H9 (cell line): ENCODE results near the gene RHBDL1. TPM values are rescaled to one million over a fixed set of nuclear protein-coding genes. Genes with fewer than 3 reads are reported as not detected.
A peak's percentile ranks its signal among the peaks of the same experiment; 100 is the strongest.

ENCODE experiments used
- DNase-seq: peaks from one replicate; pipeline ENCODE4 v3.0.0-alpha.2; 2017
- H2AFZ ChIP-seq: one replicate; pipeline ENCODE4 v1.6.1; 2013; ENCODE audit warnings: mild to moderate bottlenecking, low read length, control low read depth, moderate library complexity
- H2AK5ac ChIP-seq: 2 replicates; pipeline ENCODE4 v1.6.1; 2013; ENCODE audit warnings: low read length, control low read depth, mixed read lengths; ENCODE audit not compliant: insufficient read length
- H2BK120ac ChIP-seq: one replicate; pipeline ENCODE4 v1.6.1; 2013; ENCODE audit warnings: low read depth, mild to moderate bottlenecking, low read length, control low read depth, inconsistent platforms; ENCODE audit not compliant: poor library complexity, severe bottlenecking
- H2BK12ac ChIP-seq: 2 replicates; pipeline ENCODE4 v1.6.1; 2013; ENCODE audit warnings: low read length, control low read depth, mixed read lengths, low read depth; ENCODE audit not compliant: insufficient read length
- H2BK15ac ChIP-seq: 2 replicates; pipeline ENCODE4 v1.6.1; 2013; ENCODE audit warnings: low read depth, low read length, control low read depth
- H2BK20ac ChIP-seq: one replicate; pipeline ENCODE4 v1.6.1; 2013; ENCODE audit warnings: low read depth, mild to moderate bottlenecking, low read length, control low read depth, inconsistent platforms; ENCODE audit not compliant: poor library complexity, severe bottlenecking
- H2BK5ac ChIP-seq: 2 replicates; pipeline ENCODE4 v1.6.1; 2013; ENCODE audit warnings: low read length, control low read depth, mixed read lengths; ENCODE audit not compliant: insufficient read length
- H3K14ac ChIP-seq: 2 replicates; pipeline ENCODE4 v1.6.1; 2013; ENCODE audit warnings: low read length, control low read depth; ENCODE audit not compliant: insufficient read depth
- H3K18ac ChIP-seq: 2 replicates; pipeline ENCODE4 v1.6.1; 2013; ENCODE audit warnings: low read depth, mild to moderate bottlenecking, mixed read lengths, low read length, control low read depth; ENCODE audit not compliant: insufficient read length
- H3K23ac ChIP-seq: 2 replicates; pipeline ENCODE4 v1.6.1; 2013; ENCODE audit warnings: low read length, control low read depth, mixed read lengths, low read depth; ENCODE audit not compliant: insufficient read length
- H3K23me2 ChIP-seq: 2 replicates; pipeline ENCODE4 v1.6.1; 2013; ENCODE audit warnings: low read depth, mild to moderate bottlenecking, mixed read lengths, low read length, control low read depth; ENCODE audit not compliant: insufficient read length, poor library complexity, severe bottlenecking
- H3K27ac ChIP-seq: 2 replicates; pipeline ENCODE4 v1.5.1; 2013; ENCODE audit warnings: low read length, control low read depth, mixed read lengths, low read depth; ENCODE audit not compliant: insufficient read length
- H3K27me3 ChIP-seq: 2 replicates; pipeline ENCODE4 v1.6.1; 2013; ENCODE audit warnings: low read length, control low read depth, inconsistent platforms; ENCODE audit not compliant: insufficient read depth
- H3K4ac ChIP-seq: 2 replicates; pipeline ENCODE4 v1.6.1; 2013; ENCODE audit warnings: low read depth, mild to moderate bottlenecking, control low read depth, inconsistent platforms, low read length, moderate library complexity
- H3K4me1 ChIP-seq: 2 replicates; pipeline ENCODE4 v1.6.1; 2013; ENCODE audit warnings: low read length, control low read depth, inconsistent platforms; ENCODE audit not compliant: insufficient read depth
- H3K4me2 ChIP-seq: 2 replicates; pipeline ENCODE4 v1.6.1; 2013; ENCODE audit warnings: low read length, control low read depth, mixed read lengths; ENCODE audit not compliant: insufficient read length, insufficient read depth
- H3K56ac ChIP-seq: 2 replicates; pipeline ENCODE4 v1.6.1; 2013; ENCODE audit warnings: low read depth, mild to moderate bottlenecking, mixed read lengths, low read length, control low read depth; ENCODE audit not compliant: insufficient read length
- H3K79me1 ChIP-seq: 2 replicates; pipeline ENCODE4 v1.6.1; 2013; ENCODE audit warnings: low read depth, mild to moderate bottlenecking, moderate library complexity, low read length, control low read depth, inconsistent platforms; ENCODE audit not compliant: insufficient read depth, poor library complexity, severe bottlenecking
- H3K79me2 ChIP-seq: 2 replicates; pipeline ENCODE4 v1.6.1; 2013; ENCODE audit warnings: low read length, control low read depth, inconsistent platforms; ENCODE audit not compliant: insufficient read depth
- H3K9ac ChIP-seq: 2 replicates; pipeline ENCODE4 v1.6.1; 2013; ENCODE audit warnings: low read length, control low read depth, mixed read lengths; ENCODE audit not compliant: insufficient read length; ENCODE audit errors: extremely low read depth
- H3K9me3 ChIP-seq: one replicate; pipeline ENCODE4 v1.6.1; 2013; ENCODE audit warnings: low read depth, low read length, inconsistent platforms; ENCODE audit not compliant: control insufficient read depth
- H3T11ph ChIP-seq: one replicate; pipeline ENCODE4 v1.6.1; 2013; ENCODE audit warnings: mild to moderate bottlenecking, low read length, control low read depth, inconsistent platforms
- H4K20me1 ChIP-seq: one replicate; pipeline ENCODE4 v1.6.1; 2013; ENCODE audit not compliant: control insufficient read depth, insufficient read length, insufficient read depth
- H4K5ac ChIP-seq: 2 replicates; pipeline ENCODE4 v1.6.1; 2013; ENCODE audit warnings: low read depth, mild to moderate bottlenecking, mixed read lengths, low read length, control low read depth; ENCODE audit not compliant: insufficient read length
- H4K8ac ChIP-seq: replicated peaks from 2 replicates; pipeline ENCODE4 v1.6.1; 2013; ENCODE audit warnings: low read length, control low read depth, mixed read lengths, low read depth; ENCODE audit not compliant: insufficient read length
- H4K91ac ChIP-seq: 2 replicates; pipeline ENCODE4 v1.6.1; 2013; ENCODE audit warnings: low read depth, mild to moderate bottlenecking, moderate library complexity, mixed read lengths, low read length, control low read depth; ENCODE audit not compliant: insufficient read length
- H3K27ac Mint-ChIP-seq, 3 experiments: 2 replicates in 2 of 3; 3 replicates in 1 of 3; pipeline ENCODE4 v1.8.0; 2020 to 2021; ENCODE audit warnings: mixed read lengths in 3 of 3, mild to moderate bottlenecking in 1 of 3, moderate library complexity in 1 of 3
- H3K27me3 Mint-ChIP-seq: 2 replicates; pipeline ENCODE4 v1.8.0; 2021; ENCODE audit warnings: low read depth, mild to moderate bottlenecking, moderate library complexity, mixed read lengths
- H3K36me3 Mint-ChIP-seq, 3 experiments: 2 replicates in 2 of 3; 3 replicates in 1 of 3; pipeline ENCODE4 v1.8.0; 2020 to 2021; ENCODE audit warnings: low read depth in 3 of 3, mixed read lengths in 3 of 3; ENCODE audit not compliant: insufficient read depth in 1 of 3
- H3K4me1 Mint-ChIP-seq, 2 experiments: 2 replicates each; pipeline ENCODE4 v1.8.0; 2020; ENCODE audit warnings: mixed read lengths in 2 of 2
- H3K4me3 Mint-ChIP-seq, 2 experiments: 2 replicates in 1 of 2; 3 replicates in 1 of 2; pipeline ENCODE4 v1.8.0; 2020 to 2021; ENCODE audit warnings: mild to moderate bottlenecking in 2 of 2, mixed read lengths in 2 of 2, moderate library complexity in 1 of 2
- H3K9me3 Mint-ChIP-seq, 2 experiments: 2 replicates in 1 of 2; 3 replicates in 1 of 2; pipeline ENCODE4 v1.8.0; 2020; ENCODE audit warnings: mild to moderate bottlenecking in 2 of 2, mixed read lengths in 2 of 2, moderate library complexity in 1 of 2
- WGBS: extraction: QIAGEN DNeasy Blood & Tissue Kit; methylation state at CpG from one replicate; pipeline ENCODE4 v1.1.7; 2013; ENCODE audit warnings: missing lambda C conversion rate, low lambda C conversion rate, mixed read lengths; ENCODE audit not compliant: insufficient read length; ENCODE audit errors: extremely low coverage; 5-methylcytosine and 5-hydroxymethylcytosine counted together
- total RNA-seq: library from RNA; stranded (reverse); gene quantifications from 2 replicates; pipeline ENCODE4 v1.2.1, GENCODE V29; 2021
- TF ChIP-seq, protein P1 (sequence below): fragments of 200-600 bp; sonication (generic); conservative IDR thresholded peaks from 3 replicates; pipeline ENCODE4 v1.8.0; 2021; ENCODE audit warnings: antibody characterized with exemption, mild to moderate bottlenecking

The RHBDL1 gene
- total RNA-seq, 1 experiment from 2014 or later, result 7.6 TPM

DNA sequence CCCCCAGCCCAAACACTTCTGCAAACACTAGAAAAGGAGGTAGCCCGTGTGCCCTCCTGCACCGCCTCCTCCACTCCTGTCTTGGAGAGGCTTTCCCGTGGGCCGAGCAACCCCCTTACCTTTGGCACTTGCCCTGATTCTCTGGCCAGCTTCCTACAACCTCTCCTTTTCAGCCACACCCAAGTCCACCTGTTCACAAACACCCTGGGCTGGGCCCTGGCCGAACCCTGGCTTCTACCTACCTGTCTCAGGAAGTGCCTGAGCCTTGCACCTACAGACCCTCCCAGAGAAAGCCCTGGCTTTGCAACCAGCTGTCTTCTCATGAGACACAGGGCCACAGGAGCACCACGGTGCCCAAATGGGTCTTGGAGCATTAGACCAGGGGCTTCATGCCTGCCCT is 43.5 kb downstream of the RHBDL1 start:
- H2BK12ac ChIP-seq, result no peak overlapping the region
- H2AFZ ChIP-seq, result no peak overlapping the region
- H3K4ac ChIP-seq, result no peak overlapping the region
- H3K18ac ChIP-seq, result no peak overlapping the region
- WGBS, result no CpG with 5 or more reads among the region's 6 CpGs
- no peak overlapping the region for H3T11ph ChIP-seq
- Mint-ChIP-seq H3K9me3 (no peaks in the 10 kb centered on the region), H3K36me3 (peaks cover 0 to 5% (median 3%) of the 10 kb centered on the region in 3 experiments; a peak in 1 of 7 replicates), H3K4me3 (peak overlapping the region in 1 of 2 experiments; percentile 58; a peak in 3 of 5 replicates), H3K27me3 (peaks cover 32% of the 10 kb centered on the region), H3K4me1 (peaks cover 14 to 28% of the 10 kb centered on the region in 2 experiments), H3K27ac (no peak overlapping the region)
- no peak overlapping the region for H2AK5ac ChIP-seq
- no peak overlapping the region for H2BK120ac ChIP-seq
- no peak overlapping the region for H3K9ac ChIP-seq
- no peak overlapping the region for H4K5ac ChIP-seq
- H3K14ac ChIP-seq, result no peak overlapping the region
- no peaks in the 10 kb centered on the region for H3K79me1 ChIP-seq
- H4K8ac ChIP-seq, result no peak overlapping the region
- H3K4me2 ChIP-seq, result no peak overlapping the region
- TF ChIP-seq, protein P1, sequence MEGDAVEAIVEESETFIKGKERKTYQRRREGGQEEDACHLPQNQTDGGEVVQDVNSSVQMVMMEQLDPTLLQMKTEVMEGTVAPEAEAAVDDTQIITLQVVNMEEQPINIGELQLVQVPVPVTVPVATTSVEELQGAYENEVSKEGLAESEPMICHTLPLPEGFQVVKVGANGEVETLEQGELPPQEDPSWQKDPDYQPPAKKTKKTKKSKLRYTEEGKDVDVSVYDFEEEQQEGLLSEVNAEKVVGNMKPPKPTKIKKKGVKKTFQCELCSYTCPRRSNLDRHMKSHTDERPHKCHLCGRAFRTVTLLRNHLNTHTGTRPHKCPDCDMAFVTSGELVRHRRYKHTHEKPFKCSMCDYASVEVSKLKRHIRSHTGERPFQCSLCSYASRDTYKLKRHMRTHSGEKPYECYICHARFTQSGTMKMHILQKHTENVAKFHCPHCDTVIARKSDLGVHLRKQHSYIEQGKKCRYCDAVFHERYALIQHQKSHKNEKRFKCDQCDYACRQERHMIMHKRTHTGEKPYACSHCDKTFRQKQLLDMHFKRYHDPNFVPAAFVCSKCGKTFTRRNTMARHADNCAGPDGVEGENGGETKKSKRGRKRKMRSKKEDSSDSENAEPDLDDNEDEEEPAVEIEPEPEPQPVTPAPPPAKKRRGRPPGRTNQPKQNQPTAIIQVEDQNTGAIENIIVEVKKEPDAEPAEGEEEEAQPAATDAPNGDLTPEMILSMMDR, result no peak
- H3K79me2 ChIP-seq, result no peaks in the 10 kb centered on the region
- no peaks in the 10 kb centered on the region for H4K20me1 ChIP-seq
- DNase-seq, result no peak
- no peak overlapping the region for H2BK15ac ChIP-seq
- H3K56ac ChIP-seq, result no peak overlapping the region
- H3K9me3 ChIP-seq, result no peaks in the 10 kb centered on the region
- peaks cover 10% of the 10 kb centered on the region for H3K23me2 ChIP-seq
- no peak overlapping the region for H2BK5ac ChIP-seq
- H3K23ac ChIP-seq, result no peak overlapping the region
- no peaks in the 10 kb centered on the region for H3K4me1 ChIP-seq
- no peak overlapping the region for H4K91ac ChIP-seq
- no peak overlapping the region for H3K27ac ChIP-seq
- H2BK20ac ChIP-seq, result no peak overlapping the region
- no peaks in the 10 kb centered on the region; the same call in 1 of the 2 replicates for H3K27me3 ChIP-seq
